ENCODE data around the gene RAB36. TPM values are rescaled to one million over a fixed set of nuclear protein-coding genes. Genes with fewer than 3 reads are reported as not detected.

Gene RAB36
- total RNA-seq, 1 experiment from 2014 or later, result 1.4 TPM

GRCh38 chr22:23206915-23207314, 61.6 kb downstream of the RAB36 start:
- H3K4me1 Mint-ChIP-seq, result peaks cover 27 to 32% of the 10 kb centered on the region in 2 experiments
- H3T11ph ChIP-seq (ENCODE audit: low read length), result no peak overlapping the region
- no peak overlapping the region for H3K23ac ChIP-seq (ENCODE audit: insufficient read length, low read depth, low read length)
- no peak overlapping the region for H3K56ac ChIP-seq (ENCODE audit: insufficient read length, low read depth, low read length)
- no peaks in the 10 kb centered on the region for H4K20me1 ChIP-seq (ENCODE audit: control insufficient read depth, insufficient read depth, insufficient read length)
- no peak overlapping the region for H3K9ac ChIP-seq (ENCODE audit: extremely low read depth, insufficient read length, low read length)
- H3K18ac ChIP-seq (ENCODE audit: insufficient read length, low read depth, low read length), result no peak overlapping the region
- DNase-seq, result no peak
- no peak overlapping the region for H2AK5ac ChIP-seq (ENCODE audit: insufficient read length, low read length)
- H3K27me3 Mint-ChIP-seq (ENCODE audit: low read depth), result no peaks in the 10 kb centered on the region
- no peak for TF ChIP-seq CTCF (conservative IDR thresholded peaks at IDR 0.05)
- H4K5ac ChIP-seq (ENCODE audit: insufficient read length, low read depth, low read length), result no peak overlapping the region
- H3K23me2 ChIP-seq (ENCODE audit: insufficient read length, low read depth, low read length, poor library complexity, severe bottlenecking), result no peaks in the 10 kb centered on the region
- H4K91ac ChIP-seq (ENCODE audit: insufficient read length, low read depth, low read length), result no peak overlapping the region
- no peak overlapping the region for H2BK15ac ChIP-seq (ENCODE audit: low read depth, low read length)
- no peak overlapping the region for H2BK12ac ChIP-seq (ENCODE audit: insufficient read length, low read depth, low read length)
- H3K27ac Mint-ChIP-seq, result no peak overlapping the region
- H3K27ac ChIP-seq (ENCODE audit: insufficient read length, low read depth, low read length), result no peak overlapping the region
- H3K4me1 ChIP-seq (ENCODE audit: insufficient read depth, low read length), result no peaks in the 10 kb centered on the region
- H2BK5ac ChIP-seq (ENCODE audit: insufficient read length, low read length), result no peak overlapping the region
- H3K9me3 Mint-ChIP-seq, result no peaks in the 10 kb centered on the region
- H2BK120ac ChIP-seq (ENCODE audit: low read depth, low read length, poor library complexity, severe bottlenecking), result no peak overlapping the region
- H3K79me1 ChIP-seq (ENCODE audit: insufficient read depth, low read depth, low read length, poor library complexity, severe bottlenecking), result peaks cover 2% of the 10 kb centered on the region
- no peak overlapping the region for H3K4me3 Mint-ChIP-seq
- H3K14ac ChIP-seq (ENCODE audit: insufficient read depth, low read length), result no peak overlapping the region
- H4K8ac ChIP-seq (replicated peaks; ENCODE audit: insufficient read length, low read depth, low read length), result no peak overlapping the region
- H2AFZ ChIP-seq (ENCODE audit: low read length), result no peak overlapping the region
- no peaks in the 10 kb centered on the region for H3K27me3 ChIP-seq (ENCODE audit: insufficient read depth, low read length)
- peaks cover 35% of the 10 kb centered on the region; the same call in 1 of the 2 replicates for H3K79me2 ChIP-seq (ENCODE audit: insufficient read depth, low read length)
- H2BK20ac ChIP-seq (ENCODE audit: low read depth, low read length, poor library complexity, severe bottlenecking), result no peak overlapping the region
- no peak overlapping the region for H3K4ac ChIP-seq (ENCODE audit: low read depth, low read length)
- H3K9me3 ChIP-seq (ENCODE audit: control insufficient read depth, low read depth, low read length), result no peaks in the 10 kb centered on the region
- peaks cover 19 to 34% (median 30%) of the 10 kb centered on the region in 3 experiments for H3K36me3 Mint-ChIP-seq (ENCODE audit: insufficient read depth in 1 of 3, low read depth in 3 of 3)
- H3K4me2 ChIP-seq (ENCODE audit: insufficient read depth, insufficient read length, low read length), result no peak overlapping the region
